ENCODE results near the gene DCAF11.

DNA sequence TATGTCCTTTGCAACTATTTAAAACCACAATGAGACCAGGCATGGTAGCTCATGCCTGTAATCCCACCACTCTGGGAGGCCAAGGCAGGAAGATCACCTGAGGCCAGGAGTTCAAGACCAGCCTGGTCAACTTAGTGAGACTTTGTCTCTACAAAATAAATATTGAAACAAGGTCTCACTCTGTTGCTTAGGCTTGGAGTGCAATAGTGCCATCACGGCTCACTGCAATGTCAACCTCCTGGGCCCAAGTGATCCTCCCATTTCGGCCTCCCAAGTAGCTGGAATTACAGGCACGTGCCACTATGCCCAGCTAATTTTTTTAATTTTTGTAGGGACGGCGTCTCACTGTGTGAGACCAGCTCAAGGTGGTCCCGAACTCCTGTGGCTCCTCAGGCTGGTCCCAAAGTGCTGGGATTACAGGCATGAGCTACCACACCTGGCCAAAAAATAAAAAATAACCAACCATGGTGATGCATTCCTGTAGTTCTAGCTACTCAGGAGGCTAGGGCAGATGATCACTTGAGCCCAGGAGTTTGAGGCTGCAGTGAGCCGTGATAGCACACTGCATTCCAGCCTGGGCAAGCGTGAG, 14.9 kb downstream of the DCAF11 start:
- TF ChIP-seq EZH2 (IDR thresholded peaks at IDR 0.05; ENCODE audit: insufficient read depth, poor library complexity, severe bottlenecking) (no peak), EZH2phosphoT487 (IDR thresholded peaks at IDR 0.05; ENCODE audit: insufficient read depth, low read depth) (no peak)

Data from GM23248 (cell line).